ENCODE measurements around the gene APCDD1.
"Not testable (repeated sequence)": the region's sequence is repeated elsewhere in the genome, so short reads cannot be mapped to it uniquely, and the experiment has no call there.

Gene APCDD1

DNA sequence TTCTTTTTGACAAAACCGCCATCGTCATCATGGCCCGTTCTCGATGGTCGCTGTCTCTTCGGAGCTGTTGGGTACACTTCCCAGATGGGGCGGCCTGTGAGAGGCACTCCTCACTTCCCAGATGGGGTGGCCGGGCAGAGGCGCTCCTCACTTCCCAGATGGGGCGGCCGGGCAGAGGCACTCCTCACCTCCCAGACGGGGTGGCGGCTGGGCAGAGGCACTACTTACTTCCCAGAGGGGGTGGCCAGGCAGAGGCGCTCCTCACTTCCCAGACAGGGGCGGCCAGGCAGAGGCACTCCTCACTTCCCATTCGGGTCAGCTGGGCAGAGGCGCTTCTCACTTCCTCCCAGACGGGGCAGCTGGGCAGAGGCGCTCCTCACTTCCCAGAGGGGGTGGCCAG is 51.5 kb downstream of the APCDD1 start:
- not testable (repeated sequence) for H3K9ac ChIP-seq (ENCODE audit: low read depth in 1 of 2, low read length in 2 of 2)

GRCh38 chr18:10508591-10508990 is 54.2 kb downstream of the APCDD1 start:
- Histone ChIP-seq H3K4me3 (ENCODE audit: low read length in 2 of 2) (no peak overlapping the region), H3K36me3 (ENCODE audit: control insufficient read depth in 2 of 2, insufficient read depth in 2 of 2, low read length in 2 of 2) (no peaks in the 10 kb centered on the region), H3K27ac (ENCODE audit: low read depth in 2 of 2, low read length in 2 of 2) (no peak overlapping the region), H3K9me3 (ENCODE audit: control insufficient read depth in 2 of 2, low read length in 2 of 2) (peaks cover 0 to 8% of the 10 kb centered on the region in 2 donors), H3K4me1 (ENCODE audit: control insufficient read depth in 2 of 2, insufficient read depth in 2 of 2, low read length in 2 of 2) (no peaks in the 10 kb centered on the region), H3K27me3 (ENCODE audit: control insufficient read depth in 2 of 2, insufficient read depth in 2 of 2, low read length in 2 of 2) (no peaks in the 10 kb centered on the region), H3K9ac (ENCODE audit: low read depth in 1 of 2, low read length in 2 of 2) (no peak overlapping the region)

More for the DNA sequence above, 51.5 kb downstream of the APCDD1 start:
- not testable (repeated sequence) for H3K27me3 ChIP-seq (ENCODE audit: control insufficient read depth in 2 of 2, insufficient read depth in 2 of 2, low read length in 2 of 2); H3K27ac ChIP-seq (ENCODE audit: low read depth in 2 of 2, low read length in 2 of 2); H3K36me3 ChIP-seq (ENCODE audit: control insufficient read depth in 2 of 2, insufficient read depth in 2 of 2, low read length in 2 of 2); H3K4me3 ChIP-seq (ENCODE audit: low read length in 2 of 2); H3K4me1 ChIP-seq (ENCODE audit: control insufficient read depth in 2 of 2, insufficient read depth in 2 of 2, low read length in 2 of 2); H3K9me3 ChIP-seq (ENCODE audit: control insufficient read depth in 2 of 2, low read length in 2 of 2)

GRCh38 chr18:10511236-10511635 is 56.8 kb downstream of the APCDD1 start:
- Histone ChIP-seq H3K4me1 (ENCODE audit: control insufficient read depth in 2 of 2, insufficient read depth in 2 of 2, low read length in 2 of 2) (no peaks in the 10 kb centered on the region), H3K27me3 (ENCODE audit: control insufficient read depth in 2 of 2, insufficient read depth in 2 of 2, low read length in 2 of 2) (no peaks in the 10 kb centered on the region), H3K9ac (ENCODE audit: low read depth in 1 of 2, low read length in 2 of 2) (no peak overlapping the region), H3K4me3 (ENCODE audit: low read length in 2 of 2) (no peak overlapping the region), H3K9me3 (ENCODE audit: control insufficient read depth in 2 of 2, low read length in 2 of 2) (peaks cover 0 to 2% of the 10 kb centered on the region in 2 donors), H3K27ac (ENCODE audit: low read depth in 2 of 2, low read length in 2 of 2) (no peak overlapping the region), H3K36me3 (ENCODE audit: control insufficient read depth in 2 of 2, insufficient read depth in 2 of 2, low read length in 2 of 2) (no peaks in the 10 kb centered on the region)

DNA sequence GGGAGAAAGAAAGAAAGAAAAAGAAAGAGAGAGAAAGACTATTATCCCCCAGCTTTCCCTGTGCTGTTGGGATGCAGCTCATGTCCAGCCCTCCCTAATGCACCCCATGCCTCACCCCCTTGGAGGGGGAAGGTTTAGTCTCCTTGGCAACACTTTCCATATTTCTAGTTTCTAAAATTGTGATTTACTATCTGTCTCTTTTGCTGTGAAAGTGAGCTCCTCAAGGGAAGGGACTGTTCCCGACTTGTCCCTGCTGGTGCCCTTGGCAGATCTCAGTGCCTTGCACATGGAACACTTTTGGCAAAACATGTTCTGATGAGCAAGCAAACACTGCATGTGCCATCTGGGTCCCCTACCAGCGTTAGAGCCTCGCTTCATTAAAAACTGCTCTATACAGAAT is 59.6 kb downstream of the APCDD1 start:
- no peaks in the 10 kb centered on the region for H3K9me3 ChIP-seq (ENCODE audit: control insufficient read depth in 2 of 2, low read length in 2 of 2)
- H3K27ac ChIP-seq (ENCODE audit: low read depth in 2 of 2, low read length in 2 of 2) = no peak overlapping the region
- H3K36me3 ChIP-seq (ENCODE audit: control insufficient read depth in 2 of 2, insufficient read depth in 2 of 2, low read length in 2 of 2) = no peaks in the 10 kb centered on the region
- H3K4me3 ChIP-seq (ENCODE audit: low read length in 2 of 2) = no peak overlapping the region
- no peaks in the 10 kb centered on the region for H3K27me3 ChIP-seq (ENCODE audit: control insufficient read depth in 2 of 2, insufficient read depth in 2 of 2, low read length in 2 of 2)
- H3K4me1 ChIP-seq (ENCODE audit: control insufficient read depth in 2 of 2, insufficient read depth in 2 of 2, low read length in 2 of 2) = no peaks in the 10 kb centered on the region
- no peak overlapping the region for H3K9ac ChIP-seq (ENCODE audit: low read depth in 1 of 2, low read length in 2 of 2)

DNA sequence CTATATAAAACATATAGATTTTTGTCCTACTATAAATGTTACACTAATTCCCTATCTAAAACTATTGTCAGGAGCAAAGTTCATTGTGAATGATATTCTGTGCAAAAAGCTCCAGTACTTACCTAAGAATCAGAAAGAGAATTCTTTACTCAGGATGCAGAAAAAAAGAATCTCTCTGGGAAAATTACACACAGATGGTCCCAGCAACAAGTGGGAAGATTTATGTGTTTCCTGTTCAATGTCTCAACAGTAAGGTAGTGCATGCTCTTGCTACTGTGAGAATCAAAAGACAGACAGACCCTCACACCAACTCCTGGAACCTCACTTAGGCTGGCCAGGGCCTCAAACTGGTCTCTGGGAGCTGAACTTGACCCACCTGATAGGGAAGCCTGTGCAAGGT is 60.2 kb downstream of the APCDD1 start:
- H3K9me3 ChIP-seq (ENCODE audit: control insufficient read depth in 2 of 2, low read length in 2 of 2) = no peaks in the 10 kb centered on the region
- no peaks in the 10 kb centered on the region for H3K4me1 ChIP-seq (ENCODE audit: control insufficient read depth in 2 of 2, insufficient read depth in 2 of 2, low read length in 2 of 2)
- H3K4me3 ChIP-seq (ENCODE audit: low read length in 2 of 2) = no peak overlapping the region
- H3K27me3 ChIP-seq (ENCODE audit: control insufficient read depth in 2 of 2, insufficient read depth in 2 of 2, low read length in 2 of 2) = no peaks in the 10 kb centered on the region
- H3K36me3 ChIP-seq (ENCODE audit: control insufficient read depth in 2 of 2, insufficient read depth in 2 of 2, low read length in 2 of 2) = no peaks in the 10 kb centered on the region
- no peak overlapping the region for H3K9ac ChIP-seq (ENCODE audit: low read depth in 1 of 2, low read length in 2 of 2)
- no peak overlapping the region for H3K27ac ChIP-seq (ENCODE audit: low read depth in 2 of 2, low read length in 2 of 2)

GRCh38 chr18:10515456-10515855 is 61.0 kb downstream of the APCDD1 start:
- Histone ChIP-seq H3K4me3 (ENCODE audit: low read length in 2 of 2) (no peak overlapping the region), H3K4me1 (ENCODE audit: control insufficient read depth in 2 of 2, insufficient read depth in 2 of 2, low read length in 2 of 2) (no peaks in the 10 kb centered on the region), H3K36me3 (ENCODE audit: control insufficient read depth in 2 of 2, insufficient read depth in 2 of 2, low read length in 2 of 2) (no peaks in the 10 kb centered on the region), H3K27ac (ENCODE audit: low read depth in 2 of 2, low read length in 2 of 2) (no peak overlapping the region), H3K9ac (ENCODE audit: low read depth in 1 of 2, low read length in 2 of 2) (no peak overlapping the region), H3K27me3 (ENCODE audit: control insufficient read depth in 2 of 2, insufficient read depth in 2 of 2, low read length in 2 of 2) (no peaks in the 10 kb centered on the region), H3K9me3 (ENCODE audit: control insufficient read depth in 2 of 2, low read length in 2 of 2) (no peaks in the 10 kb centered on the region)

GRCh38 chr18:10516078-10516477 is 61.6 kb downstream of the APCDD1 start:
- H3K4me1 ChIP-seq (ENCODE audit: control insufficient read depth in 2 of 2, insufficient read depth in 2 of 2, low read length in 2 of 2) = no peaks in the 10 kb centered on the region
- no peak overlapping the region for H3K4me3 ChIP-seq (ENCODE audit: low read length in 2 of 2)
- no peaks in the 10 kb centered on the region for H3K27me3 ChIP-seq (ENCODE audit: control insufficient read depth in 2 of 2, insufficient read depth in 2 of 2, low read length in 2 of 2)
- no peaks in the 10 kb centered on the region for H3K36me3 ChIP-seq (ENCODE audit: control insufficient read depth in 2 of 2, insufficient read depth in 2 of 2, low read length in 2 of 2)
- H3K9ac ChIP-seq (ENCODE audit: low read depth in 1 of 2, low read length in 2 of 2) = no peak overlapping the region
- no peaks in the 10 kb centered on the region for H3K9me3 ChIP-seq (ENCODE audit: control insufficient read depth in 2 of 2, low read length in 2 of 2)
- no peak overlapping the region for H3K27ac ChIP-seq (ENCODE audit: low read depth in 2 of 2, low read length in 2 of 2)

GRCh38 chr18:10518595-10519255 is 64.3 kb downstream of the APCDD1 start:
- Histone ChIP-seq H3K36me3 (ENCODE audit: control insufficient read depth in 2 of 2, insufficient read depth in 2 of 2, low read length in 2 of 2) (no peaks in the 10 kb centered on the region), H3K27ac (ENCODE audit: low read depth in 2 of 2, low read length in 2 of 2) (peak overlapping the region in 1 of 2 donors; percentile 34), H3K4me3 (ENCODE audit: low read length in 2 of 2) (no peak overlapping the region), H3K9me3 (ENCODE audit: control insufficient read depth in 2 of 2, low read length in 2 of 2) (no peaks in the 10 kb centered on the region), H3K27me3 (ENCODE audit: control insufficient read depth in 2 of 2, insufficient read depth in 2 of 2, low read length in 2 of 2) (no peaks in the 10 kb centered on the region), H3K4me1 (ENCODE audit: control insufficient read depth in 2 of 2, insufficient read depth in 2 of 2, low read length in 2 of 2) (no peaks in the 10 kb centered on the region), H3K9ac (ENCODE audit: low read depth in 1 of 2, low read length in 2 of 2) (no peak overlapping the region)

GRCh38 chr18:10519366-10519765 is 64.9 kb downstream of the APCDD1 start:
- Histone ChIP-seq H3K27ac (ENCODE audit: low read depth in 2 of 2, low read length in 2 of 2) (peak overlapping the region in 1 of 2 donors; percentile 34), H3K4me3 (ENCODE audit: low read length in 2 of 2) (no peak overlapping the region), H3K4me1 (ENCODE audit: control insufficient read depth in 2 of 2, insufficient read depth in 2 of 2, low read length in 2 of 2) (no peaks in the 10 kb centered on the region), H3K36me3 (ENCODE audit: control insufficient read depth in 2 of 2, insufficient read depth in 2 of 2, low read length in 2 of 2) (no peaks in the 10 kb centered on the region), H3K27me3 (ENCODE audit: control insufficient read depth in 2 of 2, insufficient read depth in 2 of 2, low read length in 2 of 2) (no peaks in the 10 kb centered on the region), H3K9me3 (ENCODE audit: control insufficient read depth in 2 of 2, low read length in 2 of 2) (no peaks in the 10 kb centered on the region), H3K9ac (ENCODE audit: low read depth in 1 of 2, low read length in 2 of 2) (no peak overlapping the region)

DNA sequence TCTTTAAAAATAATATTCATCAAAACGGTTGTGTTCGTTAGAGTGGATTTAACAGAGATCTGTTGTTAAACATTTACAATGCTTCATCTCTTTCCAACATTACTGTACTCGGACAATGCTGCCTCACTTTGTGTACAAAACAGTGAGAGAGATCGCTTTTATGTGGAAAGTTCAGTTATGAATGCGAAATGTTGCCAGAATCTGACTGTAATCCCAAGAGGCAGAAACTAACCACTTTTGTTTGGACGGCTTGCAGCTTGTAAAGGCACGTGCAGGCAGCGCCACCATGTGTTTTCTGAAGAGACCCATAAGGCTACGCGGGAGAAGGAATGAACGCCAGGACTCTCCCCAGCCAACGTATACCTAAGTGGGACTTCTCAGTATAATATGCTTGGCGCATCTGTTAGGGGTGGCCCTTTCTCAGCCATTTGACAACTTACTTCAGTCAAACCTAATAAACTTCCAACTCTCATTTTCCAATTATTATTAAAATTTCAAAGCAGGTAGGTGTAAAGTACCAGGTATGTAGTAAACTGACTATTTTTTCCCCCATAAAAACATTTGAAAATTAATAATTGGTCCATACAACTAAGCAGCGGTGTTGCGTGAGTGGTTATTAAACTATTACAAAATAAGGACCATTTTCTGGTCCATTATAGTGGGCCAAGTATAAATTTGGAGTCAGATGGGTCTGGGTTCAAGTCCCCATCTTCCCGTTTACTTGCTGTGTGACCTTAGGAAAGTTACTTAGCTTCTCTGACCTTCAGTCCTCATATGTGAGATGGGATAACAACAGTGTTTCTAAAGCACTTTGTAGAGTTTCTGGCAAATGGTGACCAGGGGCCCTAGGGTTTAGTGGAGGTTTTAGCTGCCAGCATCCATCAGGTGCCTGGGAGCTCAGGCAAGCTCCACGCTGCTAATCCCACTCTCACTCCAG is 65.8 kb downstream of the APCDD1 start:
- Histone ChIP-seq H3K27me3 (ENCODE audit: control insufficient read depth in 2 of 2, insufficient read depth in 2 of 2, low read length in 2 of 2) (no peaks in the 10 kb centered on the region), H3K9me3 (ENCODE audit: control insufficient read depth in 2 of 2, low read length in 2 of 2) (no peaks in the 10 kb centered on the region), H3K27ac (ENCODE audit: low read depth in 2 of 2, low read length in 2 of 2) (peak overlapping the region in 1 of 2 donors; percentile 32), H3K9ac (ENCODE audit: low read depth in 1 of 2, low read length in 2 of 2) (no peak overlapping the region), H3K4me3 (ENCODE audit: low read length in 2 of 2) (no peak overlapping the region), H3K4me1 (ENCODE audit: control insufficient read depth in 2 of 2, insufficient read depth in 2 of 2, low read length in 2 of 2) (peaks cover 0 to 2% of the 10 kb centered on the region in 2 donors), H3K36me3 (ENCODE audit: control insufficient read depth in 2 of 2, insufficient read depth in 2 of 2, low read length in 2 of 2) (no peaks in the 10 kb centered on the region)
